Measurements from ENCODE around the gene PAFAH1B2. TPM values are rescaled to one million over a fixed set of nuclear protein-coding genes. Genes with fewer than 3 reads are reported as not detected.
A peak's percentile ranks its signal among the peaks of the same experiment; 100 is the strongest.

Gene PAFAH1B2
- total RNA-seq, 2 experiments from 2014 or later = 59.9 to 62.8 TPM

- BruUV-seq (replicated peaks) = no TSS peak
- ChIA-PET POLR2A (interaction anchor here (0.7 to 4.4 kb wide), 9 partner anchors 24 to 208 kb away, joined by 3 to 28 read pairs (median 3); no protein-coding TSS in a partner anchor), CTCF (ENCODE audit: unreplicated experiment) (interaction anchor here (0.6 kb wide), 1 partner anchor 92 kb away, joined by 3 read pairs; no protein-coding TSS in a partner anchor)
- no peaks in the 10 kb centered on the region for H3K9me2 ChIP-seq (ENCODE audit: insufficient read depth, low read length)
- H3K4me3 ChIP-seq (ENCODE audit: low read depth, low read length, poor library complexity, severe bottlenecking) = peak overlapping the region; percentile 86
- peak overlapping the region; percentile 85 for H3K4me2 ChIP-seq (ENCODE audit: low read length)
- peak overlapping the region; percentile 61 for H3K27ac ChIP-seq (ENCODE audit: low read depth, low read length, poor library complexity, severe bottlenecking)
- H4K20me1 ChIP-seq (ENCODE audit: insufficient read depth, low read length) = peaks cover 13% of the 10 kb centered on the region
- intact Hi-C loops (cut with micrococcal nuclease; ENCODE audit: unreplicated experiment) = loop anchor here (2.0 to 10.0 kb wide), 3 partner anchors 112 to 218 kb away; no protein-coding TSS in a partner anchor
- H2AFZ ChIP-seq (ENCODE audit: low read length) = no peak overlapping the region
- peaks cover 7% of the 10 kb centered on the region; the same call in 1 of the 2 replicates for H3K9me3 ChIP-seq (ENCODE audit: low read length)
- TF ChIP-seq CTCF (conservative IDR thresholded peaks at IDR 0.05; ENCODE audit: low read length) (no peak), EZH2phosphoT487 (IDR thresholded peaks at IDR 0.05; ENCODE audit: borderline replicate concordance, low read depth, low read length) (no peak)
- H3K4me1 ChIP-seq (ENCODE audit: insufficient read depth, low read length, poor library complexity, severe bottlenecking) = peaks cover 37% of the 10 kb centered on the region
- H3K79me2 ChIP-seq (ENCODE audit: insufficient read depth, low read depth, low read length) = peaks cover 67% of the 10 kb centered on the region
- DNase-seq (ENCODE audit: low spot score) = peak; percentile 21
- H3K36me3 ChIP-seq (ENCODE audit: insufficient read depth, low read length) = peaks cover 14% of the 10 kb centered on the region
Measured at GRCh38 chr11:117097014-117097388, 47.1 kb upstream of the PAFAH1B2 start.

GRCh38 chr11:117097389-117098268, 46.5 kb upstream of the PAFAH1B2 start:
- peak overlapping the region; percentile 61 for H3K27ac ChIP-seq (ENCODE audit: low read depth, low read length, poor library complexity, severe bottlenecking)
- peaks cover 13% of the 10 kb centered on the region for H4K20me1 ChIP-seq (ENCODE audit: insufficient read depth, low read length)
- no TSS peak for BruUV-seq (replicated peaks)
- H3K36me3 ChIP-seq (ENCODE audit: insufficient read depth, low read length) = peaks cover 8% of the 10 kb centered on the region
- peak overlapping the region; percentile 85 for H3K4me2 ChIP-seq (ENCODE audit: low read length)
- peaks cover under 1% of the 10 kb centered on the region; the same call in 1 of the 2 replicates for H3K9me3 ChIP-seq (ENCODE audit: low read length)
- H3K9me2 ChIP-seq (ENCODE audit: insufficient read depth, low read length) = no peaks in the 10 kb centered on the region
- peak overlapping the region; percentile 17; the same call in 1 of the 2 replicates for H2AFZ ChIP-seq (ENCODE audit: low read length)
- peaks cover 61% of the 10 kb centered on the region for H3K79me2 ChIP-seq (ENCODE audit: insufficient read depth, low read depth, low read length)
- TF ChIP-seq CTCF (conservative IDR thresholded peaks at IDR 0.05; ENCODE audit: low read length) (no peak), EZH2phosphoT487 (IDR thresholded peaks at IDR 0.05; ENCODE audit: borderline replicate concordance, low read depth, low read length) (no peak)
- intact Hi-C loops (cut with micrococcal nuclease; ENCODE audit: unreplicated experiment) = loop anchor here (2.0 to 10.0 kb wide), 3 partner anchors 113 to 219 kb away; no protein-coding TSS in a partner anchor
- H3K4me3 ChIP-seq (ENCODE audit: low read depth, low read length, poor library complexity, severe bottlenecking) = peak overlapping the region; percentile 86
- ChIA-PET POLR2A (interaction anchor here (0.7 to 4.4 kb wide), 9 partner anchors 24 to 210 kb away, joined by 3 to 28 read pairs (median 4); no protein-coding TSS in a partner anchor), CTCF (ENCODE audit: unreplicated experiment) (interaction anchor here (0.6 to 1.5 kb wide), 3 partner anchors 92 to 216 kb away, joined by 3 to 5 read pairs (median 3); no protein-coding TSS in a partner anchor)
- DNase-seq (ENCODE audit: low spot score) = peak; percentile 66
- peaks cover 37% of the 10 kb centered on the region for H3K4me1 ChIP-seq (ENCODE audit: insufficient read depth, low read length, poor library complexity, severe bottlenecking)

All from OCI-LY7 (cell line).